ENCODE results near the gene FAM236A.
"Not testable (repeated sequence)": the region's sequence is repeated elsewhere in the genome, so short reads cannot be mapped to it uniquely, and the experiment has no call there.

The FAM236A gene

DNA sequence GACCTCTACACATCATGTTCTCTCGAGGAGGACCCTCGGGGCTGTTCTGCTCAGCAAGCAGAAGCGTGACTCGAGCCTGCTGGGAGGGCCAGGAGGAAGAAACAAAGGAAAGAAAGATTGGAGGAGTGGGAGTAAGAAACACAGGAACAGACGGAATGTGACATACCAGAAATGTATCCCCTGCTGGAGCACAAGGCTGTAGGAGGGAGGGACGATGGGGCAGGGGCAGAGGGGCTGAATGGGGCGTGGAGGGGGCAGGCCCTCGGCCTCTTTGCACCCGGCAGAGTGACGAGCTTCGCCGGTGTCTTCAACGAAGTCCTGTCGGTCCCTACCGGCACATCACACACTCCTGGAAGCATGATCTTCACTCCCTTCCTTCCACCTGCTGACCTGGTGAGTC, at the start of gene FAM236A:
Gene FAM236A (plus strand): TSS at position 301 of the 400 bp plus-strand sequence. CDS start 57 bp downstream, at position 358.
- DNase-seq: not testable (repeated sequence)

DNA sequence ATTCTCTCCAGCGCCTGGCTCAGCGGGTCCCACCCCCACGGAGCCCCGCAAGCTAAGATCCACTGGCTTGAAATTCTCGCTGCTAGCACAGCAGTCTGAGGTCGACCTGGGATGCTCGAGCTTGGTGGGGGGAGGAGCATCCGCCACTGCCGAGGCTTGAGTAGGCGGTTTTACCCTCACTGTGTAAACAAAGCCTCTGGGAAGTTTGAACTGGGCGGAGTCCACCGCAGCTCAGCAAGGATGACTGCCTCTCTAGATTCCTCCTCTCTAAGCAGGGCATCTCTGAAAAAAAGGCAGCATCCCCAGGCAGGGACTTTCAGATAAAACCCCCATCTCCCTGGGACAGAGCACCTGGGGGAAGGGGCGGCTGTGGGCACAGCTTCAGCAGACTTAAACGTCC, 48.3 kb upstream of the FAM236A start:
- DNase-seq: not testable (repeated sequence)

DNA sequence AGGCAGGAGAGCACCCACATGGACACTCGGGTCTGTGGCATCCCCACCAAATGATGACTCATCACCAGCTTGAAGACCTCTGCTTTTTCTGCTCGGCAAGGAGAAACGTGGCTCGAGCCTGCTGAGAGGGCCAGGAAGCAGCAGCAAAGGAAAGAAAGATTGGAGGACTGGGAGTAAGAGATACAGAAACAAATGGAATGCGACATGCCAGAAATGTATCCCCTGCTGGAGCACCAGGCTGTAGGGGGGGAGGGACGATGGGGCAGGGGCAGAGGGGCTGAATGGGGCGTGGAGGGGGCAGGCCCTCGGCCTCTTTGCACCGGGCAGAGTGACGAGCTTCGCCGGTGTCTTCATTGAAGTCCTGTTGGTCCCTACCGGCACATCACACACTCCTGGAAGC, 25.7 kb upstream of the FAM236A start, which contains the start of gene FAM236C:
Gene FAM236C (plus strand): TSS at position 301 of the 400 bp plus-strand sequence. CDS start 100 bp downstream, outside the sequence.
- DNase-seq: not testable (repeated sequence)

DNA sequence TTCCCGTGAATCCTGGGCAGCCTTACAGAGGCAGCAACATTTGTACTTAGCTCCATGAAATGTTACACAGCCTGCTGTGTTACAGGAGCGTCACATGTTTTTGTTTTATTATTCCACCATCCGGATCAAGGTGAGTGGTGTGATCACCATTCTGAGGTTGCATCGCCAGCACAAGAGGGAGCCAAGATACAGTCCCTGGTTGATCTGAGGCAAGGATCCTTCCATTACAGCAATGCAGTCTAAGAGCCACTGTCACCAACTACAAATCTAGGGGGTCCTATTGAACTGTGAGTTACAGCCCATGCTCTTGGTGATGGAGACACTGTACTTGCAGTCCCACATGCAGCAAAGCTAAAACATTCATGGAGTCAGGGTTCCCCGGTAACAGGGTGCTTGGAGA, 21.9 kb upstream of the FAM236A start:
- DNase-seq: not testable (repeated sequence)

GRCh38 chrX:72932283-72932682, 5.7 kb upstream of the FAM236A start:
- DNase-seq: not testable (repeated sequence)

DNA sequence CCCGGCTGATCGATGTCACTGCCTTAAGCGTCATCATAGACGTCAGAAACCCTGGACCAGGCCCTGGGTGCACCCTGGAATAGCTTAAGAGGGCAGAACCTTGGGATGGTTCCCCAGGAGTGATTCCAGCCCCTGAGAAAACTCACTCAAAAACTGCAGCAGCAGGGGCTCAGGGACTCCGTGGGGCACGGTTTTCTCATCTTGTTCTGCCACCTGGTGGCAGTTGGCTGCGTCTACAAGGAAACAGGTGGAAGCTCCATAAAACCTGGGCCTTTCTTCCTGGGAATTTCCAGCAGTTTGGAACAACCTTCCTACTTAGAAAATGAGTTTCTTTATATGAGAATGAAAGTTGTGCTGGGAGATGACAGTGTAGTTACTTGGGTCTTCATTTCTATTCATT, 1.6 kb upstream of the FAM236A start:
- not testable (repeated sequence) for DNase-seq

DNA sequence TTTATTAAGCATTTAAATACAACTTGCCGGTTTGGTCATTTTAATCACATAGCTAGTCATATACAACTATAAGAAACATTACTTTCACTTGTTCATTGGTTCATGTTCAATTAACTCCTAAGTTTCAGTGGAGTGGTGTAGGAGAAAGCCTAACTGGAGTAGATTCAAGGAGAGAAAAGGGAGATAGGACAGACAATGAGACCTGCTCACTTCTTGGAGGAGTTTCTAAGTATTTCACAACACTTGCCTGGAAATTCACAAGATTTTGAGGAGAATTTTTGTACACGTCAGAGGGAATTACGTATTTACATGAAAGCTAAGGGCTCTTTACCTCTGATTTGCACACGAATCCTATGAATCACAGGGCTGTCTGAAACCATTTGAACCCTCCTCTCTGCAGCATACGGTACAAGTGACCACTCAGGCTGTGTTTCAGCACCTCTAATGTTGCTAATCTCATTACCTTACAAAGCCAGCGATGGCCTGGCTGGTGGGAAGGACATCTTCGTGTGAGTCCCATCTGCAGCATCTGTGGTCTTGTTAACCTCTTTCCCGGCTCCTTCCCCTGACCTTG, 1.0 kb upstream of the FAM236A start:
- not testable (repeated sequence) for DNase-seq

DNA sequence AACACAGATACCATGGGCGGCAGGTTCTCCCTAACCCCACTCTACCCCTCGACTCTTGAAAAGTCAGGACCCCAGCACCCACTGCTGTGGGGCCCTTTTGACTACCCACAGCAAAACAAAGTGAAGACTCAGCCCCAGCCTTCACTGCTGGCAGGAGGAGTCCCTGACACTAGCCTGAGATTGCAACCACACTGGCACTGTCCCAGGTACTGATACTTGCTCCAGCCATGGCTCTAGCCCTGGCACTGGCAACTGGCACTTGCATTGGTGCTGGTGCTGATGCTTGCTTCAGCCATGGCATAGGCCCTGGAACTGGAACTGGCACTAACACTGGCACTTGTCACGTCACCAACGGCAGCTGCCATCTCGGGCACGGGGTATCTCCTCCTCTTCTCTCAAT, 4.3 kb downstream of the FAM236A start:
- not testable (repeated sequence) for DNase-seq

DNA sequence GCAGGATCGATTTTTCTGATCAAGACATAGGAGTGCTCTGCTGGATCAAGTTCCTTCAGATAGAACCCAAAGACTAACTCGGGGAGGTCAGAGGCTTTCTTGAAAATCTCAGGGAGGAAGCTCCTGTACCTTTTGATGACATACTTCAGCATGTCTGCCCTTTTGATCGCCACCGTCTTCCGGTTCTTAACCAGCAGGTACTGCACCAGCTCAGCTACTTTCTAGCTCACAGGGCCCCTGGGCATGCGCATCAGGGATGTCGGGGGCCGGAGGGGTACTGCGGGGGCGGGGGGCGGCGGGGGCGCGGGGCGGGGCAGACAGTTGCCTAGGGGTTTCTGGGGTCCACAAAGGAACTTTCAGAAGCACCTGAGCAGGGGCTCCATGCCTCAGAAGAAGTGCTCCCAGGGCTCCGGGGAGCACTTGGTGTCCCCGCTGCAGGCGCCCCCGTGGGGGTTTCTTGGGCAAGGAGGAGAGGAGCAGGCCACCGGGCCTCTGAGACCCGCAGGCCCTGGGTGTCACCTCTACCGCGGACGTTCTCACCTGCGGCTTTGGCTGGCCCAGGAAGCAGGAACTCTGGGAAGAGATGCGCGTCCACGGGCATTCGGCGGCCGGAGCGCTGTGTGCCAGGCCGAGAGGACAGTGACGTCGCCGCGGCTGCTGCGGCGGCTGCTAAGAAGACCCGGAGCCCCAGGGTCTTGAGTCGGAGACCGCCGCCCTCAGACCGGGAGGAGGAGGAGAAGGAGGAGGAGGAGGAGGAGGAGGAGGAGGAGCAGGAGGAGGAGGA, 5.2 kb downstream of the FAM236A start:
- DNase-seq: not testable (repeated sequence)

- not testable (repeated sequence) for DNase-seq
These were observed 5.8 kb downstream of the FAM236A start, which contains the start of gene DMRTC1 for GRCh38 chrX:72943819-72944169. Gene DMRTC1 (minus strand): TSS chrX:72943837. CDS start chrX:72875694, 68,143 bp downstream.

GRCh38 chrX:72959971-72960370, 22.0 kb downstream of the FAM236A start:
- DNase-seq: not testable (repeated sequence)

- not testable (repeated sequence) for DNase-seq
These were observed 33.9 kb downstream of the FAM236A start for GRCh38 chrX:72971859-72972258.

GRCh38 chrX:72974885-72975284, 36.9 kb downstream of the FAM236A start:
- DNase-seq: not testable (repeated sequence)

- not testable (repeated sequence) for DNase-seq
These were observed 43.0 kb downstream of the FAM236A start for GRCh38 chrX:72980894-72981469.

All from NCI-H748 treated with DMSO at 0.1 percent for 48 hours (cell line).